Head of caudate nucleus (tissue), 42 donors: ENCODE data around the gene CCL14.
"Not testable (repeated sequence)": the region's sequence is repeated elsewhere in the genome, so short reads cannot be mapped to it uniquely, and the experiment has no call there.

Experiments
- DNase-seq, 42 donors: peaks; one replicate each; pipeline versions ENCODE4 v3.0.0 to v3.0.0-alpha.2; 2020 to 2021; ENCODE audit warnings: mixed read lengths in 7 of 42
- intact Hi-C: fragments of 100-400 bp; cut with DNase I; formaldehyde crosslinking; loops from one replicate; pipeline ENCODE4 v1.15.0; 2022

Gene CCL14

DNA sequence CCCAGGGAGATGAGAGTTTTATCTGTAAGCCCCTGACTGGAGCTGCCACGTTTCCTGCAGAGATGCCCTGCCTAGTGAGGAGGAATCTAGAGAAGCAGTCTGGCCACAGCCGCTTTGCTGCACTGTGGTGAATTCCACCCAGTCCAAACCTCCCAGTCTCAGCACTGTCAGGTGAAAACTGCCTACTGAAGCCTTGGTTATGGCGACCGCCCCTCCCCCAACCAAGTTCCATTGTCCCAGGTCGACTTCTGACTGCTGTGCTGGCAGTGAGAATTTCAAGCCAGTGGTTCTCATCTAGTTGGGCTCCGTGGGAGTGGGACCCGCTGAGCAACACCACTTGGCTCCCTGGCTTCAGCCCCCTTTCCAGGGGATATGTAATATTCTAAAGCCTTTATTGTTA is 32.8 kb downstream of the CCL14 start:
- intact Hi-C loops: no loop called here
- DNase-seq: no peak

DNA sequence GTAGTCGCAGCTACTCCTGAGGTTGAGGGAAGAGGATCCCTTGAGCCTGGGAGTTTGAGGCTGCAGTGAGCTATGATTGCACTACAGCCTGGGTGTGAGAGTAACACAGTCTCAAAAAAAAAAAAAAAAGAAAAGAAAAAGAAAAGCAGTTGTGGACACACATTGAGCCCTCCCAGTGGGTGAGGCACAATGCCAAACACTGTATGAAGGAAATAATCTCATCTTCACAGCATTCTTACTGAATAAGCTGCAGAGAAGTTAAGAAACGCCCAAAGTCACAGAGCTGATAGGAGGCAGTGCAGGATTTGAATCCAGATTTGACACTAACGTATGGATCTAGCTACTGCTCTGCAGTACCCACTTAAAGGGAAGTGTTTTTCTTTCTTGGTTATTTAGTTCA is 37.1 kb downstream of the CCL14 start:
- intact Hi-C loops: no loop called here
- no peak for DNase-seq

DNA sequence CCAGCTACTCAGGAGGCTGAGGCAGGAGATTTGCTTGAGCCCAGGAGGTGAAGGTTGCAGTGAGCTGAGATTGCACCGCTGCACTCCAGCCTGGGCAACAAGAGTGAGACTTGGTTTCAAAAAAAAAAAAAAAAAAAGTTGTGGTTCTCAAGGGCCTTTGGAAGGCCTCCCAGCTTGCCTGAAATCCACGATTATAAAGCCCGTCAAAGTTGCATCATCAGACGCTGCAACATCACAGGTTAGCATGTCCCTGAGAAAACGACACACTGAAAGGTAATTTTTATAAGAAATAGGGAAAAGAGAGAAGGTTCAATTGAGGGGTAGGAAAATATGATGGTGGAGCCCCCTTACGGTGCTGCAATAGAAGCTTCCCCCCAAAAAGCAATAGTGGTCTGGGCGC is 38.4 kb downstream of the CCL14 start:
- DNase-seq: no peak
- intact Hi-C loops: no loop called here

DNA sequence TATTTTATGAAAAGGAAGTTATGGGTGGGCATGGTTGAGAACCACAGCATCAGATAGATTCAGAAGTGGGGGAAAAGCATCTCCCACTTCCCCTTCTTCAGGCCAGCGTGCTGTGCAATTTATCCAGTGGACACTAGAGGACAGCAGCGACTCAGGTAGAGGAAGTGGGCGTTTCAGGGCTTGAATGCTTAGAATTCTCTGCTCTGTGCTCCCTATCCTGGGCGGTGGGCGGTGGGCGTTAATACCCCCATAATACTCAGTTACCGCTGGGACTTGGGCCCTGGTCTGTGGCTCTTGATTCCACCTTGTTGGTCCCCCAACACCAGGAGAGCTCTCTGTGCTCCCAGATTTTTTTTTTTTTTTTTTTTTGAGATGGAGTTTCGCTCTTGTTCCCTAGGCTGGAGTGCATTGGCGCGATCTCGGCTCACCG is 39.4 kb downstream of the CCL14 start:
- intact Hi-C loops: no loop called here

DNA sequence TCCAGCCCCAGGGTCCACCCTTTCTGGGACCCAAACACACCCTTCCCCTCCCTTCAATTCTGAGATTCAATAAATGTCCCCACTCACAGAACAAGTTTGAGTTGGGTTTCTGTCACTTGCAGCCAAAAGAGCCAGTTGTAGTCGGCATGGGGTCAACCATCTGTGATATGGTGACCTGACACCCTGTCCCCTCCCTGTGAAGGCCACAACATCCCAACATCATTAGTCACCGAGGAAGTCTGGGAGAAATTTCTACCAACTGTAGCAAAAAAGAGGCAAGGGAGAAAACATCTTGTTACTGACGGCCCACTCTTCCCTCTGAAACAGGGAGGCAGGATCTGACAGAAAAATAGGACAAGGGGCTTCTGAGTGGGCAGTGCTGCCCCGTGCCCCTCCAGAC is 42.4 kb downstream of the CCL14 start:
- no peak for DNase-seq
- intact Hi-C loops: no loop called here

More for the DNA sequence above, 39.4 kb downstream of the CCL14 start:
- DNase-seq: peak in 23 of 42 donors; percentile 9 to 60 (median 29)

DNA sequence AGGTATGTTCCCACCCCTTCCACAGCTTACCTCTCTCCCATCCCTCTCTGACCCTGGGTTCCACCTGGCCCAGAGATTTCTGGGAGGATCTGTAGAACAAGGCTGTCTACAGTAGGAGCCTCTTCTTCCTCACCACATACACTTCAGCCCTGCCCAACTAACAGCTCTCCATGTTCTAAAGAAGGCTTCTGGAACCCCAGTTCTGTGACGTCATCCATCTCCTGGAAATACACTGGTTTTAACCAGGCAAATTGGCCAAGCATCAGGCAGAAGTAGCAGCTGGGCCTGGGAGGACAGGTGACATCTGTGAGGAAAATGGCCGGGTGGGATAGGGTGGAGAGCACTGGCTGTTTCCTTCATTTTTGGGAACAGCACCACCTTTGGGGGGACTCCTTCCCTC is 43.0 kb downstream of the CCL14 start, which contains the start of gene LYZL6:
TSS of gene LYZL6 (minus strand) at position 177 of the 400 bp plus-strand sequence. CDS start 4,357 bp downstream, outside the sequence.
- DNase-seq: no peak
- intact Hi-C loops: no loop called here

DNA sequence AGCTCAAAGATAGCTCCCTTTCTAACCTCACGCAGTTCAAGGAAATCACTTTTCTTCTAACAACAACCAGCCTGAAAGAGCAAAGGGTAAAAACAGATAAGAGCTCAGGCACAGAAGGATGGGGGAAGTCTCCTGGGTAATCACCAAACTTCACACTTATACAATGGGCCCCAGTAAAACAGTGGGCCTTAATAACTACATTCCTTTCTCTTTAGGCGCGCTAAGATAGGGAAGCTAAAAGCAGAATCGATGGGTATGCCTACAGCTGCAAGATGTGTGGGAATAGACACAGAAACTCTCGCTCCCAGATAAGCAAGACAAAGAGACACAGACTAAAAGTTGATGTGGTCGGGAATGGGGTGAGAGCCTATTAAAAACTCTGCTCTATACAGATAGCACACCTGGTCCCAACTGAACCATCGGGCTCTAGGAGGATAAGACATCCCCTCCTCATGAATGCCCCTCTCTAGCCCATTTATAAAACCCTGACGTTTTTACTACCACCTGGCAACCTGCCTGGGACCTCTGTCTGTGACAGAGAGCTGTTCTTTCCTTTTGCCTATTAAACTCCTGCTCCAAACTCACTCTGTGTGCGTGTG is 43.8 kb downstream of the CCL14 start:
- no peak for DNase-seq
- intact Hi-C loops: no loop called here

DNA sequence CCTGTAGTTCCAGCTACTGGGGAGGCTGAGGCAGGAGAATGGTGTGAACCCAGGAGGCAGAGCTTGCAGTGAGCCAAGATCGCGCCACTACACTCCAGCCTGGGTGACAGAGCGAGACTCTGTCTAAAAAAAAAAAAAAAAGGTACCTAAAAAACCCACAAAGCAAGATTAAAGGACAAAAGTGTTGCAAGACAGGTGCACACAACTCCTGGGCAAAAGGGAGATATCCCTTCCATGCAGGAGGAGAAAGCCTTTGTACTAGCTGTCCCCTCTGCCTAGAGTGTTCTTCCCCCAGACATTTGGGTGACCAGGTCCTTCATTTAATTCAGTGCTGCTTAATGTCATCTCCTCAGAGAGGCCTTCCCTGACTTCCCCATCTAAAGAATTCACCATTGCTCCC is 48.0 kb downstream of the CCL14 start:
- intact Hi-C loops, DNase-seq: not testable (repeated sequence)

DNA sequence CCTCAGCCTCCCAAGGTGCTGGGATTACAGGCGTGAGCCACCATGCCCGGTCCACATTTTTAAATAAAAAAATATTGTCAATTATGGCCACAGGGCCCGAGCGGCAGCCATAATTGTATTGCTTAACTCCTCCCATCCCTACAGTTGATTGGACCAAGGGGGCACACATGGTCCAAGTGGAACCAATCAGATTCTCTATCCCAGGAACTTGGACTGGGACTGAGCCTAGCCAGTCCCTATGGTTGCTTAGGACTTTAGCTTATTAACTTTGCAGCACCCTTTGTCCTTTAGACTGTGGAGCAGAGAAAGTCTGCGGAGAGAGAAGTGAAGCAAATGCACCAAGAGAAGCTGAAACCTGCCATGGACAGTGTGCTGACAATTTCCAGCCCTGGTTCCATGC is 50.5 kb downstream of the CCL14 start:
- intact Hi-C loops: no loop called here
- DNase-seq: peak in 1 of 42 donors; percentile 8

DNA sequence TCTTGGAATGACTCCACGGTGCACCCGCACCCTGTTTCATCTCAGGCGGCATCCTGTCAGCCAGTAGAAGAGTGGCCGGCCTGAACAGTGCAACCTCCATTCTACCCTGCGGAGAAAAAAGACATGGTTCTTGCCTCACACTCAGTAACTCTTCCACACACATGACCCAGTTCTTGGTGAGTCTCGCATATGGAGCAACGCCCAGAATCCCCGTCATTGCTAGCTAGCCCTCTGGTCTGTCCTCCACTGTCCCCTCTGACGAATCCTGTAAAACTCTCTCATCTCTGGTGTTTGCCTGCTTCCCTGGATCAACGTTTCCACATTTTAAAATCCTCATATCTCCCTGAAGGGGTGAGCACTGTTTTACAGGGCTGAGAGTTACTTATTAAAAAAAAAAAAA is 51.8 kb downstream of the CCL14 start:
- DNase-seq: peak in 1 of 42 donors; percentile 30
- intact Hi-C loops: no loop called here
